K562 (cell line): ENCODE measurements around the gene IGF1R. TPM values are rescaled to one million over a fixed set of nuclear protein-coding genes. Genes with fewer than 3 reads are reported as not detected.

Experiments used
- ATAC-seq: fragments of 200-7000 bp; cut with Tn5 transposase; 3 replicates; pipeline ENCODE4 v1.9.1; 2020; ENCODE audit warnings: moderate library complexity
- BruUV-seq: library from RNA; stranded (reverse); fragments of 400-500 nt; replicated peaks from 2 replicates; lab custom pipeline; 2021; lab: Mats Ljungman, UMichigan
- CTCF ChIA-PET: fragments of 300-600 bp; formaldehyde crosslinking; extraction: SDS; loops from one replicate; lab custom pipeline; 2021; ENCODE audit warnings: low intra/inter-chr PET ratio; lab: Yijun Ruan, JAX
- POLR2A ChIA-PET: fragments of 300-600, 350-650 bp; sonication (Branson Sonifier 250); formaldehyde crosslinking; extraction: SDS; loops from one replicate; lab custom pipeline; 2021; ENCODE audit warnings: antibody characterized with exemption, inconsistent platforms; lab: Yijun Ruan, JAX
- DNase-seq, 4 experiments: peaks; one replicate each; pipeline versions ENCODE4 v3.0.0 to v3.0.0-alpha.2; 2011 to 2018; ENCODE audit warnings: low spot score in 3 of 4, mixed read lengths in 3 of 4; ENCODE audit errors: extremely low read depth in 1 of 4
- FAIRE-seq: peaks from 2 replicates; lab custom pipeline; 2011; peaks lifted over from hg19 to GRCh38; lab: Jason Lieb, UNC
- H2AFZ ChIP-seq: 2 replicates; pipeline ENCODE4 v1.6.0; 2011; ENCODE audit warnings: low read depth, low read length, control low read depth, inconsistent platforms
- H3K27ac ChIP-seq: fragments of 200-600 bp; 3 replicates; pipeline ENCODE4 v1.8.0; 2011; ENCODE audit warnings: low read depth, mild to moderate bottlenecking, control low read depth, inconsistent platforms, low read length, moderate library complexity, mixed read lengths; ENCODE audit errors: extremely low read depth
- H3K27me3 ChIP-seq, 2 experiments: fragments of 300-600 bp in 1 of 2; 2 replicates in 1 of 2; 3 replicates in 1 of 2; pipeline versions ENCODE4 v1.6.0 to v1.8.0; 2011; ENCODE audit warnings: inconsistent platforms in 2 of 2, low read length in 2 of 2, mild to moderate bottlenecking in 1 of 2, mixed read lengths in 1 of 2, moderate library complexity in 1 of 2; ENCODE audit not compliant: control insufficient read depth in 2 of 2, insufficient read depth in 2 of 2
- H3K36me3 ChIP-seq: fragments of 300-600 bp; 3 replicates; pipeline ENCODE4 v1.8.0; 2011; ENCODE audit warnings: mild to moderate bottlenecking, low read length, inconsistent platforms; ENCODE audit not compliant: control insufficient read depth, insufficient read depth
- H3K4me1 ChIP-seq, 2 experiments: fragments of 200-600 bp in 1 of 2; replicated peaks in 1 of 2; 2 replicates in 1 of 2; 3 replicates in 1 of 2; pipeline versions ENCODE4 v1.5.1 to v1.8.0; 2011; ENCODE audit warnings: inconsistent platforms in 2 of 2, low read length in 2 of 2, mild to moderate bottlenecking in 1 of 2, mixed read lengths in 1 of 2, moderate library complexity in 1 of 2; ENCODE audit not compliant: control insufficient read depth in 2 of 2, insufficient read depth in 2 of 2
- H3K4me2 ChIP-seq: 2 replicates; pipeline ENCODE4 v1.6.1; 2011; ENCODE audit warnings: low read length, control low read depth, inconsistent platforms, mixed read lengths; ENCODE audit not compliant: insufficient read depth
- H3K4me3 ChIP-seq: fragments of 200-600 bp; sonication (generic), shearing (Covaris generic); 2 replicates; pipeline ENCODE4 v1.5.1; 2016; ENCODE audit warnings: control low read depth, inconsistent platforms
- H3K79me2 ChIP-seq: fragments of 200-600 bp; 3 replicates; pipeline ENCODE4 v1.8.0; 2011; ENCODE audit warnings: low read length, inconsistent platforms; ENCODE audit not compliant: control insufficient read depth, insufficient read depth
- H3K9ac ChIP-seq, 2 experiments: 2 replicates each; pipeline versions ENCODE4 v1.6.0 to v1.6.1; 2011; ENCODE audit warnings: low read depth in 2 of 2, low read length in 2 of 2, control low read depth in 1 of 2, inconsistent platforms in 1 of 2, mild to moderate bottlenecking in 1 of 2, mixed read lengths in 1 of 2; ENCODE audit not compliant: insufficient read depth in 1 of 2
- H3K9me1 ChIP-seq: one replicate; pipeline ENCODE4 v1.6.0; 2011; ENCODE audit warnings: inconsistent platforms, mild to moderate bottlenecking, low read length, moderate library complexity; ENCODE audit not compliant: control insufficient read depth, insufficient read depth
- H3K9me3 ChIP-seq: replicated peaks from 2 replicates; pipeline ENCODE4 v1.5.1; 2011; ENCODE audit warnings: low read depth, low read length, inconsistent platforms; ENCODE audit not compliant: control insufficient read depth, insufficient read depth
- H4K20me1 ChIP-seq: replicated peaks from 2 replicates; pipeline ENCODE4 v1.6.1; 2011; ENCODE audit warnings: low read length, inconsistent platforms, mixed read lengths; ENCODE audit not compliant: control insufficient read depth, insufficient read depth
- FOSL1 ChIP-seq: fragments of 200-800 bp; sonication (Bioruptor generic); conservative IDR thresholded peaks from 2 replicates; pipeline ENCODE4 v1.6.1; 2016; ENCODE audit warnings: missing genetic modification characterization, missing compliant biosample characterization
- GTF2A2 ChIP-seq: IDR thresholded peaks from 2 replicates; pipeline ENCODE4 v1.6.1; 2016; ENCODE audit warnings: mild to moderate bottlenecking, missing genetic modification characterization, missing compliant biosample characterization
- HDAC8 ChIP-seq: fragments of 450-650 bp; IDR thresholded peaks from 2 replicates; pipeline ENCODE4 v1.6.1; 2016; ENCODE audit warnings: mild to moderate bottlenecking, missing genetic modification characterization, moderate library complexity, missing compliant biosample characterization
- HNRNPLL ChIP-seq: fragments of 200-400 bp; formaldehyde crosslinking; IDR thresholded peaks from 2 replicates; pipeline ENCODE4 v1.6.1; 2017; ENCODE audit warnings: low read length, low read depth, mild to moderate bottlenecking; ENCODE audit not compliant: poor library complexity, severe bottlenecking
- STAT5B ChIP-seq: fragments of 250-450 bp; sonication (Bioruptor Pico); IDR thresholded peaks from 2 replicates; pipeline ENCODE4 v1.8.0; 2021; ENCODE audit warnings: mild to moderate bottlenecking, inconsistent platforms
- ZBTB34 ChIP-seq: fragments of 250-450 bp; sonication (Bioruptor Pico); IDR thresholded peaks from 2 replicates; pipeline ENCODE4 v1.8.0; 2021; ENCODE audit warnings: mild to moderate bottlenecking, moderate library complexity
- ZNF347 ChIP-seq: fragments of 450-650 bp; formaldehyde crosslinking; IDR thresholded peaks from 2 replicates; pipeline ENCODE4 v1.4.0; 2020; ENCODE audit warnings: low read depth, mild to moderate bottlenecking, moderate library complexity
- ZNF354B ChIP-seq: fragments of 250-450 bp; sonication (Bioruptor Pico); IDR thresholded peaks from 2 replicates; pipeline ENCODE4 v1.4.0; 2020
- in situ Hi-C: fragments of 300-500 bp; cut with MboI; formaldehyde crosslinking; loops from 4 replicates; pipeline ENCODE4 v1.15.0; 2018; ENCODE audit warnings: inconsistent platforms, mixed read lengths
- intact Hi-C: fragments of 100-400 bp; cut with micrococcal nuclease; formaldehyde crosslinking; loops from 2 replicates; pipeline ENCODE4 v1.14.2; 2022
- polyA plus RNA-seq, 8 experiments: library from polyadenylated mRNA; depleted of rRNA in 4 of 8; stranded (reverse) in 5 of 8; unstranded in 3 of 8; fragments of >200 nt; fragmentation: Nextera tagmentation in 2 of 8; fragmentation: Illumina TruSeq in 1 of 8; extraction: Ambion mirVana in 2 of 8; extraction: Trizol in 1 of 8; gene quantifications; 2 replicates each; pipeline versions ENCODE4 v1.2.1 to v1.2.3, GENCODE V29; 2011 to 2014; ENCODE audit warnings: inconsistent platforms in 1 of 8, missing spikeins in 1 of 8
- total RNA-seq, 7 experiments: library from RNA; depleted of rRNA in 6 of 7; stranded (reverse); fragments of >200 nt in 6 of 7; fragmentation: Illumina TruSeq in 2 of 7; extraction: Trizol in 2 of 7; gene quantifications; 2 replicates each; pipeline versions ENCODE4 v1.2.1 to v1.2.3, GENCODE V29; 2011 to 2021; ENCODE audit warnings: low replicate concordance in 1 of 7
- TF ChIP-seq, protein P1 (sequence below): fragments of 200-800 bp; sonication (Bioruptor generic); IDR thresholded peaks from 2 replicates; pipeline ENCODE4 v1.6.1; 2016; ENCODE audit warnings: missing genetic modification characterization, missing compliant biosample characterization

The IGF1R gene
- total and polyA plus RNA-seq, 9 of the 15 experiments (the other 6 are each of a cell fraction or from before 2014, with no cell fraction given), result 0.35 to 8.0 (median 1.6) TPM

GRCh38 chr15:98996169-98996568, 347.8 kb downstream of the IGF1R start:
- no peak overlapping the region for H3K4me2 ChIP-seq
- TF ChIP-seq FOSL1 (tag), result no peak
- TF ChIP-seq HDAC8 (tag), result no peak
- TF ChIP-seq ZBTB34 (CRISPR knock-in tag), result no peak
- TF ChIP-seq ZNF354B (CRISPR knock-in tag), result no peak
- no peak for TF ChIP-seq STAT5B (CRISPR knock-in tag)
- no peak for TF ChIP-seq GTF2A2 (tag)
- TF ChIP-seq HNRNPLL, result no peak
- no peak for TF ChIP-seq ZNF347 (CRISPR knock-in tag)
- TF ChIP-seq, protein P1, sequence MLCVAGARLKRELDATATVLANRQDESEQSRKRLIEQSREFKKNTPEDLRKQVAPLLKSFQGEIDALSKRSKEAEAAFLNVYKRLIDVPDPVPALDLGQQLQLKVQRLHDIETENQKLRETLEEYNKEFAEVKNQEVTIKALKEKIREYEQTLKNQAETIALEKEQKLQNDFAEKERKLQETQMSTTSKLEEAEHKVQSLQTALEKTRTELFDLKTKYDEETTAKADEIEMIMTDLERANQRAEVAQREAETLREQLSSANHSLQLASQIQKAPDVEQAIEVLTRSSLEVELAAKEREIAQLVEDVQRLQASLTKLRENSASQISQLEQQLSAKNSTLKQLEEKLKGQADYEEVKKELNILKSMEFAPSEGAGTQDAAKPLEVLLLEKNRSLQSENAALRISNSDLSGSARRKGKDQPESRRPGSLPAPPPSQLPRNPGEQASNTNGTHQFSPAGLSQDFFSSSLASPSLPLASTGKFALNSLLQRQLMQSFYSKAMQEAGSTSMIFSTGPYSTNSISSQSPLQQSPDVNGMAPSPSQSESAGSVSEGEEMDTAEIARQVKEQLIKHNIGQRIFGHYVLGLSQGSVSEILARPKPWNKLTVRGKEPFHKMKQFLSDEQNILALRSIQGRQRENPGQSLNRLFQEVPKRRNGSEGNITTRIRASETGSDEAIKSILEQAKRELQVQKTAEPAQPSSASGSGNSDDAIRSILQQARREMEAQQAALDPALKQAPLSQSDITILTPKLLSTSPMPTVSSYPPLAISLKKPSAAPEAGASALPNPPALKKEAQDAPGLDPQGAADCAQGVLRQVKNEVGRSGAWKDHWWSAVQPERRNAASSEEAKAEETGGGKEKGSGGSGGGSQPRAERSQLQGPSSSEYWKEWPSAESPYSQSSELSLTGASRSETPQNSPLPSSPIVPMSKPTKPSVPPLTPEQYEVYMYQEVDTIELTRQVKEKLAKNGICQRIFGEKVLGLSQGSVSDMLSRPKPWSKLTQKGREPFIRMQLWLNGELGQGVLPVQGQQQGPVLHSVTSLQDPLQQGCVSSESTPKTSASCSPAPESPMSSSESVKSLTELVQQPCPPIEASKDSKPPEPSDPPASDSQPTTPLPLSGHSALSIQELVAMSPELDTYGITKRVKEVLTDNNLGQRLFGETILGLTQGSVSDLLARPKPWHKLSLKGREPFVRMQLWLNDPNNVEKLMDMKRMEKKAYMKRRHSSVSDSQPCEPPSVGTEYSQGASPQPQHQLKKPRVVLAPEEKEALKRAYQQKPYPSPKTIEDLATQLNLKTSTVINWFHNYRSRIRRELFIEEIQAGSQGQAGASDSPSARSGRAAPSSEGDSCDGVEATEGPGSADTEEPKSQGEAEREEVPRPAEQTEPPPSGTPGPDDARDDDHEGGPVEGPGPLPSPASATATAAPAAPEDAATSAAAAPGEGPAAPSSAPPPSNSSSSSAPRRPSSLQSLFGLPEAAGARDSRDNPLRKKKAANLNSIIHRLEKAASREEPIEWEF (CRISPR knock-in tag), result no peak
- intact Hi-C loops, result no loop called here
- no peaks in the 10 kb centered on the region for H3K9me3 ChIP-seq
- ATAC-seq, result no peak
- H3K36me3 ChIP-seq, result no peaks in the 10 kb centered on the region
- no peak overlapping the region for H3K9ac ChIP-seq
- no peaks in the 10 kb centered on the region for H3K9me1 ChIP-seq
- ChIA-PET POLR2A (no interaction called here), CTCF (interaction anchor here (0.6 kb wide), 1 partner anchor 15 kb away, joined by 5 read pairs; no protein-coding TSS in a partner anchor)
- H3K79me2 ChIP-seq, result no peaks in the 10 kb centered on the region
- in situ Hi-C loops, result no loop called here
- no peaks in the 10 kb centered on the region for H3K4me1 ChIP-seq
- peaks cover 0 to 11% of the 10 kb centered on the region in 2 experiments; a peak in 2 of 5 replicates for H3K27me3 ChIP-seq
- no peaks in the 10 kb centered on the region for H4K20me1 ChIP-seq
- H3K4me3 ChIP-seq, result no peak overlapping the region
- DNase-seq, result no peak
- no TSS peak for BruUV-seq
- no peak overlapping the region for H3K27ac ChIP-seq
- FAIRE-seq, result no peak
- no peak overlapping the region for H2AFZ ChIP-seq
